CD4-positive, CD25-positive, alpha-beta regulatory T cell (primary cell): Measurements from ENCODE around the gene FOXP2. TPM values are rescaled to one million over a fixed set of nuclear protein-coding genes. Genes with fewer than 3 reads are reported as not detected.

ENCODE experiments used
- ATAC-seq, 2 donors: fragments of 150-1000 bp; cut with Tn5 transposase; one replicate each; pipeline ENCODE4 v1.10.0; 2021; ENCODE audit warnings: low read depth in 2 of 2, moderate number of reproducible peaks in 2 of 2, moderate library complexity in 1 of 2
- DNase-seq, 3 donors: peaks; one replicate each; pipeline versions ENCODE4 v3.0.0 to v3.0.0-alpha.2; 2012 to 2022; ENCODE audit warnings: mixed read lengths in 1 of 3
- H3K27ac ChIP-seq: one replicate; pipeline ENCODE4 v1.7.0; 2013; ENCODE audit warnings: mild to moderate bottlenecking, low read length; ENCODE audit not compliant: insufficient read depth, poor library complexity, severe bottlenecking
- H3K27me3 ChIP-seq: one replicate; pipeline ENCODE4 v1.7.0; 2013; ENCODE audit warnings: low read length; ENCODE audit not compliant: control insufficient read depth, insufficient read depth
- H3K36me3 ChIP-seq: one replicate; pipeline ENCODE4 v1.7.0; 2013; ENCODE audit warnings: mild to moderate bottlenecking, low read length, moderate library complexity; ENCODE audit not compliant: control insufficient read depth, insufficient read depth
- H3K4me1 ChIP-seq: 2 replicates; pipeline ENCODE4 v1.7.0; 2013; ENCODE audit warnings: mild to moderate bottlenecking, low read length; ENCODE audit not compliant: insufficient read depth, control insufficient read depth, poor library complexity, severe bottlenecking
- H3K4me3 ChIP-seq: one replicate; pipeline ENCODE4 v1.7.0; 2013; ENCODE audit warnings: low read depth, mild to moderate bottlenecking, low read length, moderate library complexity
- H3K9me3 ChIP-seq, 2 experiments: 1 replicate in 1 of 2; 2 replicates in 1 of 2; pipeline ENCODE4 v1.7.0; 2013; ENCODE audit warnings: low read length in 2 of 2, mild to moderate bottlenecking in 1 of 2, moderate library complexity in 1 of 2; ENCODE audit not compliant: control insufficient read depth in 2 of 2
- H3K27ac Mint-ChIP-seq, 3 donors: one replicate each; pipeline ENCODE4 v1.8.0; 2020 to 2022; ENCODE audit warnings: mild to moderate bottlenecking in 3 of 3, mixed read lengths in 3 of 3, moderate library complexity in 2 of 3
- H3K27me3 Mint-ChIP-seq: one replicate; pipeline ENCODE4 v1.8.0; 2022; ENCODE audit warnings: mild to moderate bottlenecking, mixed read lengths
- H3K36me3 Mint-ChIP-seq: one replicate; pipeline ENCODE4 v1.8.0; 2020; ENCODE audit warnings: mixed read lengths
- H3K4me1 Mint-ChIP-seq, 4 donors: one replicate each; pipeline ENCODE4 v1.8.0; 2020 to 2022; ENCODE audit warnings: mixed read lengths in 4 of 4, mild to moderate bottlenecking in 1 of 4
- H3K4me3 Mint-ChIP-seq, 4 donors: one replicate each; pipeline ENCODE4 v1.8.0; 2020 to 2022; ENCODE audit warnings: mild to moderate bottlenecking in 4 of 4, mixed read lengths in 4 of 4, moderate library complexity in 3 of 4
- H3K9me3 Mint-ChIP-seq, 7 donors: one replicate each; pipeline ENCODE4 v1.8.0; 2020 to 2022; ENCODE audit warnings: mixed read lengths in 7 of 7, mild to moderate bottlenecking in 3 of 7, moderate library complexity in 2 of 7
- polyA plus RNA-seq, 4 donors: library from polyadenylated mRNA; unstranded; fragments of 300-500 nt; fragmentation: Illumina TruSeq; gene quantifications; one replicate each; pipeline ENCODE4 v1.2.3, GENCODE V29; 2021
- total RNA-seq: library from RNA; stranded (reverse); gene quantifications from one replicate; pipeline ENCODE4 v1.2.3, GENCODE V29; 2022

Gene FOXP2
- total and polyA plus RNA-seq, 5 donors from 2014 or later: not detected

GRCh38 chr7:114688443-114689055 lies 273.9 kb downstream of the FOXP2 start:
- H3K36me3 Mint-ChIP-seq: no peaks in the 10 kb centered on the region
- H3K27ac ChIP-seq: no peak overlapping the region
- H3K9me3 Mint-ChIP-seq: no peaks in the 10 kb centered on the region
- no peaks in the 10 kb centered on the region for H3K27me3 Mint-ChIP-seq
- H3K27ac Mint-ChIP-seq: no peak overlapping the region
- H3K4me1 ChIP-seq: no peaks in the 10 kb centered on the region
- no peaks in the 10 kb centered on the region for H3K36me3 ChIP-seq
- H3K4me3 Mint-ChIP-seq: no peak overlapping the region
- H3K27me3 ChIP-seq: no peaks in the 10 kb centered on the region
- H3K4me1 Mint-ChIP-seq: no peaks in the 10 kb centered on the region
- no peaks in the 10 kb centered on the region for H3K9me3 ChIP-seq
- DNase-seq (no peak), ATAC-seq (no peak)
- no peak overlapping the region for H3K4me3 ChIP-seq

GRCh38 chr7:114689406-114689805 lies 274.8 kb downstream of the FOXP2 start:
- no peaks in the 10 kb centered on the region for H3K9me3 ChIP-seq
- H3K36me3 ChIP-seq: no peaks in the 10 kb centered on the region
- Mint-ChIP-seq H3K36me3 (no peaks in the 10 kb centered on the region), H3K27me3 (no peaks in the 10 kb centered on the region), H3K4me1 (no peaks in the 10 kb centered on the region), H3K9me3 (no peaks in the 10 kb centered on the region), H3K4me3 (no peak overlapping the region), H3K27ac (no peak overlapping the region)
- no peaks in the 10 kb centered on the region for H3K27me3 ChIP-seq
- no peak overlapping the region for H3K27ac ChIP-seq
- no peak for DNase-seq
- no peak overlapping the region for H3K4me3 ChIP-seq
- H3K4me1 ChIP-seq: no peaks in the 10 kb centered on the region
- no peak for ATAC-seq

GRCh38 chr7:114691605-114692004 lies 277.0 kb downstream of the FOXP2 start:
- no peaks in the 10 kb centered on the region for H3K9me3 Mint-ChIP-seq
- H3K27me3 Mint-ChIP-seq: no peaks in the 10 kb centered on the region

GRCh38 chr7:114695182-114695581 lies 280.6 kb downstream of the FOXP2 start:
- H3K4me1 ChIP-seq: no peaks in the 10 kb centered on the region
- H3K4me3 ChIP-seq: no peak overlapping the region
- H3K36me3 ChIP-seq: no peaks in the 10 kb centered on the region
- no peaks in the 10 kb centered on the region for H3K27me3 Mint-ChIP-seq
- no peak overlapping the region for H3K27ac Mint-ChIP-seq
- DNase-seq: no peak
- H3K9me3 ChIP-seq: no peaks in the 10 kb centered on the region
- no peaks in the 10 kb centered on the region for H3K36me3 Mint-ChIP-seq
- no peaks in the 10 kb centered on the region for H3K4me1 Mint-ChIP-seq
- H3K27me3 ChIP-seq: no peaks in the 10 kb centered on the region
- H3K4me3 Mint-ChIP-seq: no peak overlapping the region
- ATAC-seq: no peak
- H3K9me3 Mint-ChIP-seq: no peaks in the 10 kb centered on the region
- no peak overlapping the region for H3K27ac ChIP-seq

More at GRCh38 chr7:114691605-114692004, 277.0 kb downstream of the FOXP2 start:
- H3K4me3 Mint-ChIP-seq: no peak overlapping the region
- no peaks in the 10 kb centered on the region for H3K4me1 Mint-ChIP-seq
- Histone ChIP-seq H3K4me3 (no peak overlapping the region), H3K27me3 (no peaks in the 10 kb centered on the region), H3K36me3 (no peaks in the 10 kb centered on the region), H3K4me1 (no peaks in the 10 kb centered on the region), H3K9me3 (no peaks in the 10 kb centered on the region), H3K27ac (no peak overlapping the region)
- no peaks in the 10 kb centered on the region for H3K36me3 Mint-ChIP-seq
- H3K27ac Mint-ChIP-seq: no peak overlapping the region
- DNase-seq (no peak), ATAC-seq (no peak)

GRCh38 chr7:114700247-114700928 lies 285.8 kb downstream of the FOXP2 start:
- no peaks in the 10 kb centered on the region for H3K27me3 ChIP-seq
- H3K4me3 ChIP-seq: no peak overlapping the region
- no peak overlapping the region for H3K27ac ChIP-seq
- no peaks in the 10 kb centered on the region for H3K27me3 Mint-ChIP-seq
- H3K9me3 ChIP-seq: no peaks in the 10 kb centered on the region
- no peak overlapping the region for H3K4me3 Mint-ChIP-seq
- H3K27ac Mint-ChIP-seq: no peak overlapping the region
- H3K36me3 ChIP-seq: no peaks in the 10 kb centered on the region
- peaks cover 0 to 2% (median 0%) of the 10 kb centered on the region in 7 donors for H3K9me3 Mint-ChIP-seq
- H3K4me1 Mint-ChIP-seq: no peaks in the 10 kb centered on the region
- no peaks in the 10 kb centered on the region for H3K4me1 ChIP-seq
- H3K36me3 Mint-ChIP-seq: no peaks in the 10 kb centered on the region
- DNase-seq: no peak
- no peak for ATAC-seq

GRCh38 chr7:114703677-114704076 lies 289.1 kb downstream of the FOXP2 start:
- Mint-ChIP-seq H3K4me3 (no peak overlapping the region), H3K9me3 (peaks cover 0 to 2% (median 0%) of the 10 kb centered on the region in 7 donors), H3K27me3 (no peaks in the 10 kb centered on the region), H3K36me3 (no peaks in the 10 kb centered on the region), H3K4me1 (no peaks in the 10 kb centered on the region), H3K27ac (no peak overlapping the region)
- Histone ChIP-seq H3K4me1 (no peaks in the 10 kb centered on the region), H3K27ac (no peak overlapping the region), H3K36me3 (no peaks in the 10 kb centered on the region), H3K27me3 (no peaks in the 10 kb centered on the region), H3K4me3 (no peak overlapping the region), H3K9me3 (no peaks in the 10 kb centered on the region)
- ATAC-seq: no peak
- no peak for DNase-seq

- ATAC-seq: no peak
Observed at GRCh38 chr7:114708646-114709045, 294.0 kb downstream of the FOXP2 start.

GRCh38 chr7:114710499-114710898 lies 295.9 kb downstream of the FOXP2 start:
- H3K36me3 Mint-ChIP-seq: no peaks in the 10 kb centered on the region
- Histone ChIP-seq H3K9me3 (no peaks in the 10 kb centered on the region), H3K27me3 (no peaks in the 10 kb centered on the region), H3K27ac (no peak overlapping the region), H3K36me3 (no peaks in the 10 kb centered on the region), H3K4me3 (no peak overlapping the region), H3K4me1 (no peaks in the 10 kb centered on the region)
- H3K27ac Mint-ChIP-seq: no peak overlapping the region
- H3K4me1 Mint-ChIP-seq: no peaks in the 10 kb centered on the region
- no peak overlapping the region for H3K4me3 Mint-ChIP-seq
- H3K27me3 Mint-ChIP-seq: no peaks in the 10 kb centered on the region
- ATAC-seq (no peak), DNase-seq (no peak)
- H3K9me3 Mint-ChIP-seq: no peaks in the 10 kb centered on the region

More at GRCh38 chr7:114708646-114709045, 294.0 kb downstream of the FOXP2 start:
- no peaks in the 10 kb centered on the region for H3K36me3 Mint-ChIP-seq
- H3K4me3 ChIP-seq: no peak overlapping the region
- no peaks in the 10 kb centered on the region for H3K27me3 ChIP-seq
- H3K4me1 ChIP-seq: no peaks in the 10 kb centered on the region
- no peaks in the 10 kb centered on the region for H3K27me3 Mint-ChIP-seq
- H3K4me3 Mint-ChIP-seq: no peak overlapping the region
- H3K9me3 ChIP-seq: no peaks in the 10 kb centered on the region
- peaks cover 0 to 2% (median 0%) of the 10 kb centered on the region in 7 donors for H3K9me3 Mint-ChIP-seq
- no peak overlapping the region for H3K27ac Mint-ChIP-seq
- H3K36me3 ChIP-seq: no peaks in the 10 kb centered on the region
- no peak overlapping the region for H3K27ac ChIP-seq
- no peak for DNase-seq
- no peaks in the 10 kb centered on the region for H3K4me1 Mint-ChIP-seq
